SK-N-DZ (cell line): Measurements from ENCODE around the gene DNAL1.
A peak's percentile ranks its signal among the peaks of the same experiment; 100 is the strongest.

Source experiments
- DNase-seq: peaks from one replicate; pipeline ENCODE4 v3.0.0-alpha.2; 2015; ENCODE audit warnings: low spot score

DNAL1 gene

GRCh38 chr14:73723406-73723796, 78.6 kb downstream of the DNAL1 start:
- DNase-seq: no peak

GRCh38 chr14:73723797-73724661, 79.2 kb downstream of the DNAL1 start:
- DNase-seq: no peak

GRCh38 chr14:73724696-73725095, 79.9 kb downstream of the DNAL1 start:
- DNase-seq: no peak

- DNase-seq: no peak
Observed at GRCh38 chr14:73725116-73726024, 80.6 kb downstream of the DNAL1 start.

GRCh38 chr14:73726025-73726961, 81.5 kb downstream of the DNAL1 start:
- no peak for DNase-seq

GRCh38 chr14:73727166-73727565, 82.4 kb downstream of the DNAL1 start:
- DNase-seq: no peak

- peak; percentile 57 for DNase-seq
Observed at GRCh38 chr14:73728717-73729330, 84.0 kb downstream of the DNAL1 start.

GRCh38 chr14:73729556-73730265, 84.9 kb downstream of the DNAL1 start:
- DNase-seq: no peak

GRCh38 chr14:73731111-73731510, 86.3 kb downstream of the DNAL1 start:
- no peak for DNase-seq

- DNase-seq: no peak
Observed at GRCh38 chr14:73732006-73732405, 87.2 kb downstream of the DNAL1 start.

GRCh38 chr14:73736842-73737241, 92.1 kb downstream of the DNAL1 start:
- DNase-seq: no peak

- no peak for DNase-seq
Observed at GRCh38 chr14:73738518-73739173, 93.9 kb downstream of the DNAL1 start.

GRCh38 chr14:73739174-73739898, 94.5 kb downstream of the DNAL1 start:
- DNase-seq: no peak

GRCh38 chr14:73739899-73740617, 95.3 kb downstream of the DNAL1 start:
- DNase-seq: no peak

GRCh38 chr14:73740618-73741326, 96.0 kb downstream of the DNAL1 start:
- DNase-seq: no peak

GRCh38 chr14:73741386-73741875, 96.6 kb downstream of the DNAL1 start:
- DNase-seq: no peak

GRCh38 chr14:73741876-73742519, 97.2 kb downstream of the DNAL1 start:
- no peak for DNase-seq
